Neuronal stem cell (in vitro differentiated cells): ENCODE data around the gene LINGO3.

Experiments used
- DNase-seq: peaks from one replicate; pipeline ENCODE4 v3.0.0-alpha.2; 2013; ENCODE audit warnings: low spot score
- H2AFZ ChIP-seq: one replicate; pipeline ENCODE4 v1.6.1; 2013; ENCODE audit warnings: mild to moderate bottlenecking, low read length, inconsistent platforms
- H2AK5ac ChIP-seq: 2 replicates; pipeline ENCODE4 v1.6.1; 2013; ENCODE audit warnings: low read depth, mild to moderate bottlenecking, inconsistent platforms, low read length, moderate library complexity, mixed read lengths
- H2BK120ac ChIP-seq: 2 replicates; pipeline ENCODE4 v1.6.1; 2013; ENCODE audit warnings: low read depth, mild to moderate bottlenecking, inconsistent platforms, low read length, moderate library complexity, mixed read lengths
- H2BK12ac ChIP-seq: one replicate; pipeline ENCODE4 v1.6.1; 2013; ENCODE audit warnings: low read length, inconsistent platforms
- H2BK15ac ChIP-seq: 2 replicates; pipeline ENCODE4 v1.6.1; 2013; ENCODE audit warnings: mild to moderate bottlenecking, low read length, inconsistent platforms, mixed read lengths
- H2BK5ac ChIP-seq: one replicate; pipeline ENCODE4 v1.6.1; 2013; ENCODE audit warnings: inconsistent platforms, mild to moderate bottlenecking, low read length, moderate library complexity
- H3K14ac ChIP-seq: one replicate; pipeline ENCODE4 v1.6.1; 2013; ENCODE audit warnings: low read length, inconsistent platforms
- H3K18ac ChIP-seq: 2 replicates; pipeline ENCODE4 v1.6.1; 2013; ENCODE audit warnings: low read length, inconsistent platforms
- H3K23ac ChIP-seq: 2 replicates; pipeline ENCODE4 v1.6.1; 2013; ENCODE audit warnings: low read depth, mild to moderate bottlenecking, mixed read lengths, low read length, inconsistent platforms; ENCODE audit not compliant: poor library complexity
- H3K27ac ChIP-seq: replicated peaks from 3 replicates; pipeline ENCODE4 v1.5.1; 2013; ENCODE audit warnings: low read length, inconsistent platforms
- H3K27me3 ChIP-seq, 3 experiments: 2 replicates each; pipeline ENCODE4 v1.6.1; 2013; ENCODE audit warnings: low read length in 3 of 3, mild to moderate bottlenecking in 2 of 3, inconsistent platforms in 1 of 3, low read depth in 1 of 3, mixed read lengths in 1 of 3, moderate library complexity in 1 of 3; ENCODE audit not compliant: control insufficient read depth in 3 of 3, insufficient read depth in 3 of 3
- H3K36me3 ChIP-seq, 2 donors: replicated peaks in 1 of 2; 2 replicates each; pipeline ENCODE4 v1.6.1; 2013; ENCODE audit warnings: low read length in 2 of 2; ENCODE audit not compliant: control insufficient read depth in 2 of 2, insufficient read depth in 2 of 2
- H3K4ac ChIP-seq: 2 replicates; pipeline ENCODE4 v1.6.1; 2013; ENCODE audit warnings: inconsistent platforms, mild to moderate bottlenecking, low read length, moderate library complexity
- H3K4me1 ChIP-seq, 2 donors: 1 replicate in 1 of 2; 2 replicates in 1 of 2; pipeline ENCODE4 v1.6.1; 2013; ENCODE audit warnings: low read length in 2 of 2, low read depth in 1 of 2; ENCODE audit not compliant: control insufficient read depth in 2 of 2, insufficient read depth in 1 of 2
- H3K4me2 ChIP-seq: one replicate; pipeline ENCODE4 v1.6.1; 2013; ENCODE audit warnings: mild to moderate bottlenecking, low read length, inconsistent platforms; ENCODE audit not compliant: insufficient read depth, poor library complexity, severe bottlenecking
- H3K4me3 ChIP-seq, 2 donors: 2 replicates each; pipeline ENCODE4 v1.5.1; 2013; ENCODE audit warnings: low read length in 2 of 2, mild to moderate bottlenecking in 2 of 2, inconsistent platforms in 1 of 2, moderate library complexity in 1 of 2
- H3K79me1 ChIP-seq: one replicate; pipeline ENCODE4 v1.6.1; 2013; ENCODE audit warnings: low read depth, mild to moderate bottlenecking, inconsistent platforms, low read length, moderate library complexity
- H3K9ac ChIP-seq: one replicate; pipeline ENCODE4 v1.6.1; 2013; ENCODE audit warnings: mild to moderate bottlenecking, low read depth, low read length, inconsistent platforms; ENCODE audit not compliant: poor library complexity
- H3K9me3 ChIP-seq, 2 donors: replicated peaks in 1 of 2; 2 replicates each; pipeline versions ENCODE3 to v1.6.1; 2013; ENCODE audit warnings: low read length in 2 of 2, mild to moderate bottlenecking in 2 of 2, inconsistent platforms in 1 of 2, low read depth in 1 of 2, mixed read lengths in 1 of 2, moderate library complexity in 1 of 2; ENCODE audit not compliant: control insufficient read depth in 2 of 2, insufficient read depth in 1 of 2
- H4K8ac ChIP-seq: one replicate; pipeline ENCODE4 v1.6.1; 2013; ENCODE audit warnings: low read depth, mild to moderate bottlenecking, inconsistent platforms, low read length, moderate library complexity
- H4K91ac ChIP-seq: one replicate; pipeline ENCODE4 v1.6.1; 2013; ENCODE audit warnings: low read length, low read depth, mild to moderate bottlenecking, inconsistent platforms; ENCODE audit not compliant: poor library complexity
- WGBS, 2 donors: extraction: QIAGEN DNeasy Blood & Tissue Kit; methylation state at CpG; one replicate each; pipeline ENCODE4 v1.1.7; 2013; ENCODE audit warnings: missing lambda C conversion rate in 2 of 2, mixed read lengths in 1 of 2; ENCODE audit not compliant: insufficient read length in 2 of 2, insufficient replicate concordance in 1 of 2; ENCODE audit errors: extremely low coverage in 2 of 2; 5-methylcytosine and 5-hydroxymethylcytosine counted together

LINGO3 gene

DNA sequence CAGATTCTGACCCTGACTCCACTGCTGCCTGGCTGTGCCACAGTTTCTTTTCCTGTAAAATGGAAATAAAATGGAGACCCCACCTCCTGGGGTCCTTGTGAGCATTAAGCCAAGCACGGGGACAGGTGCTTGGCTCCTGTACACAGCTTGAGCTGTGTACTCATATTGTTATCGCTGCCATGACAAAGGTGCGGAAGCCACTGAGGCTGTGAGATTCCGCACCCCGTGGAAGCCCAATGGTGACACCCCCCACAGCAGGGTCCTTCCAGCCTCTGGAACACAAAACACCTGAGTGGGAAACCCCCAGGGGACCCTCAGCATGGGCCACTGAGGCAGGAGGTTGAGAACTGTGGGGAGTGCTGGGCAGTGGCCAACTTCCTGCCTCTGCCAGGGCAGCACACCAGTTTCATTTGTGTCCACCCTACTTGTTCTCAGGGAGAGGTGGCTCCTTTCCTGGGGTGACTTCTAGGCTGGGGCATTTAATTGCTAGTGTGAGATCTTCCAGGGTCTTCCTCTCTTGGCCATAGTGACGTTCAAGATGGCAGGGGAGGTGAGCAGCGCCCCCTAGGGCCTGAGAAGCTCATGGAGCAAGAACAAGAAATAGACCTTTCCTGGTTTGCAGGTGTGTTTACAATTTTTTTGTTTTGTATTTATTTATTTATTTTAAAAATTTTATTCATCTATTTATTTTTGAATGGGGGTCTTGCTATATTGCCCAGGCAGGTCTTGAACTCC lies 46.3 kb downstream of the LINGO3 start:
- no peak overlapping the region for H3K4me2 ChIP-seq
- H3K23ac ChIP-seq = no peak overlapping the region
- no peak overlapping the region for H3K14ac ChIP-seq
- H2BK15ac ChIP-seq = no peak overlapping the region
- WGBS, 2 donors = no CpG with 5 or more reads among the region's 7 CpGs
- H2AK5ac ChIP-seq = no peak overlapping the region
- H3K36me3 ChIP-seq = no peaks in the 10 kb centered on the region
- H3K27ac ChIP-seq = no peak overlapping the region
- no peak overlapping the region for H3K9ac ChIP-seq
- H3K4me1 ChIP-seq = peaks cover 0 to 3% of the 10 kb centered on the region in 2 donors
- H3K4me3 ChIP-seq = no peak overlapping the region
- no peak overlapping the region for H4K8ac ChIP-seq
- no peak overlapping the region for H3K4ac ChIP-seq
- peaks cover 0 to 3% of the 10 kb centered on the region in 2 donors for H3K9me3 ChIP-seq
- H3K27me3 ChIP-seq = no peaks in the 10 kb centered on the region
- H2AFZ ChIP-seq = peak overlapping the region; percentile 49
- peak overlapping the region; percentile 52 for H3K18ac ChIP-seq
- no peak overlapping the region for H2BK120ac ChIP-seq
- no peaks in the 10 kb centered on the region for H3K79me1 ChIP-seq
- no peak for DNase-seq
- H2BK12ac ChIP-seq = no peak overlapping the region
- H2BK5ac ChIP-seq = no peak overlapping the region
- no peak overlapping the region for H4K91ac ChIP-seq

- H3K4me3 ChIP-seq = no peak overlapping the region
- no peak for DNase-seq
These were observed 47.6 kb downstream of the LINGO3 start for GRCh38 chr19:2260341-2260805.

DNA sequence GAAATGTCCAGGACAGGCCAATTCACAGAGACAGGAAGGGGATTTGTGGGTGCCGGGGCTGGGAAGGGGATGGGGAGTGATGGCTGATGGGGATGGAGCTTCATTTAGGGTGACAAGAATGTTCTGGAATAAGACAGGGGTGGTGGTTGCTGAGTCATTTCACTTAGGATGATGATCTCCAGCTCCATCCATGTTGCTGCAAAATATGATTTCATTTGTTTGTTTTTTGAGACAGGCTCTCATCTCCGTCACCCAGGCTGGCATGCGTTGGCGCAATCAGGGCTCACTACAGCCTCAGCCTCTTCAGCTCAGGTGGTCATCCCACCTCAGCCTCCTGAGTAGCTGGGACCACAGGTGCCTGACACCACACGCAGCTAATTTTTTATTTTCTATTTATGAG lies 48.6 kb downstream of the LINGO3 start:
- no peak overlapping the region for H2BK5ac ChIP-seq
- H3K9me3 ChIP-seq = peaks cover 0 to 3% of the 10 kb centered on the region in 2 donors
- no peak overlapping the region for H2AFZ ChIP-seq
- no peaks in the 10 kb centered on the region for H3K27me3 ChIP-seq
- H2BK120ac ChIP-seq = no peak overlapping the region
- H4K8ac ChIP-seq = no peak overlapping the region
- no CpG with 5 or more reads among the region's 5 CpGs for WGBS, 2 donors
- no peak overlapping the region for H4K91ac ChIP-seq
- H3K4me3 ChIP-seq = no peak overlapping the region
- H3K4me2 ChIP-seq = no peak overlapping the region
- H3K23ac ChIP-seq = no peak overlapping the region
- no peak overlapping the region for H2BK15ac ChIP-seq
- DNase-seq = no peak
- no peak overlapping the region for H3K4ac ChIP-seq
- H3K27ac ChIP-seq = no peak overlapping the region
- no peak overlapping the region for H2BK12ac ChIP-seq
- H3K4me1 ChIP-seq = peaks cover 0 to 2% of the 10 kb centered on the region in 2 donors
- H3K79me1 ChIP-seq = no peaks in the 10 kb centered on the region
- H2AK5ac ChIP-seq = no peak overlapping the region
- no peaks in the 10 kb centered on the region for H3K36me3 ChIP-seq
- H3K14ac ChIP-seq = peak overlapping the region; percentile 38
- H3K18ac ChIP-seq = no peak overlapping the region
- no peak overlapping the region for H3K9ac ChIP-seq

More at GRCh38 chr19:2260341-2260805, 47.6 kb downstream of the LINGO3 start:
- H3K9me3 ChIP-seq = peaks cover 0 to 3% of the 10 kb centered on the region in 2 donors
- H4K91ac ChIP-seq = no peak overlapping the region
- no peak overlapping the region for H4K8ac ChIP-seq
- H3K18ac ChIP-seq = no peak overlapping the region
- WGBS, 2 donors = no CpG with 5 or more reads among the region's 11 CpGs
- H3K14ac ChIP-seq = no peak overlapping the region
- H2AK5ac ChIP-seq = no peak overlapping the region
- no peak overlapping the region for H3K27ac ChIP-seq
- H3K4ac ChIP-seq = no peak overlapping the region
- no peaks in the 10 kb centered on the region for H3K36me3 ChIP-seq
- H3K79me1 ChIP-seq = no peaks in the 10 kb centered on the region
- H2BK5ac ChIP-seq = no peak overlapping the region
- H2BK12ac ChIP-seq = no peak overlapping the region
- H2BK120ac ChIP-seq = no peak overlapping the region
- H2BK15ac ChIP-seq = no peak overlapping the region
- H3K23ac ChIP-seq = no peak overlapping the region
- no peak overlapping the region for H2AFZ ChIP-seq
- H3K27me3 ChIP-seq = no peaks in the 10 kb centered on the region
- H3K4me2 ChIP-seq = no peak overlapping the region
- H3K9ac ChIP-seq = no peak overlapping the region
- peaks cover 0 to 2% of the 10 kb centered on the region in 2 donors for H3K4me1 ChIP-seq
